PFSK-1 (cell line): ENCODE measurements around the gene SCAMP5.

Experiments
- FOXP2 ChIP-seq: optimal IDR thresholded peaks from 2 replicates; pipeline ENCODE3; 2011; ENCODE audit warnings: borderline replicate concordance, control low read depth, inconsistent platforms; ENCODE audit not compliant: insufficient read depth; ENCODE audit errors: extremely low read length, extremely low read depth
- POLR2AphosphoS5 ChIP-seq: IDR thresholded peaks from 2 replicates; pipeline ENCODE4 v1.6.1; 2012; ENCODE audit warnings: low read depth, mild to moderate bottlenecking, control low read depth, low read length, moderate library complexity
- SIN3A ChIP-seq: IDR thresholded peaks from 2 replicates; pipeline ENCODE4 v1.6.1; 2012; ENCODE audit warnings: mild to moderate bottlenecking, low read length, moderate library complexity, borderline replicate concordance; ENCODE audit not compliant: insufficient read depth
- TAF1 ChIP-seq: IDR thresholded peaks from 2 replicates; pipeline ENCODE4 v1.6.1; 2012; ENCODE audit warnings: low read length, control low read depth, borderline replicate concordance; ENCODE audit not compliant: insufficient read depth
- TF ChIP-seq, protein P1 (sequence below), 2 experiments: IDR thresholded peaks; 2 replicates each; pipeline versions ENCODE4 v1.6.1 to v1.8.0; 2011 to 2012; ENCODE audit warnings: low read depth in 2 of 2, low read length in 2 of 2, control low read depth in 1 of 2, inconsistent platforms in 1 of 2, mild to moderate bottlenecking in 1 of 2, moderate library complexity in 1 of 2; ENCODE audit not compliant: insufficient read depth in 1 of 2

GRCh38 chr15:75028991-75029377 lies 33.6 kb downstream of the SCAMP5 start:
- TF ChIP-seq POLR2AphosphoS5 (no peak), SIN3A (no peak), TAF1 (no peak), FOXP2 (no peak)
- TF ChIP-seq, protein P1, sequence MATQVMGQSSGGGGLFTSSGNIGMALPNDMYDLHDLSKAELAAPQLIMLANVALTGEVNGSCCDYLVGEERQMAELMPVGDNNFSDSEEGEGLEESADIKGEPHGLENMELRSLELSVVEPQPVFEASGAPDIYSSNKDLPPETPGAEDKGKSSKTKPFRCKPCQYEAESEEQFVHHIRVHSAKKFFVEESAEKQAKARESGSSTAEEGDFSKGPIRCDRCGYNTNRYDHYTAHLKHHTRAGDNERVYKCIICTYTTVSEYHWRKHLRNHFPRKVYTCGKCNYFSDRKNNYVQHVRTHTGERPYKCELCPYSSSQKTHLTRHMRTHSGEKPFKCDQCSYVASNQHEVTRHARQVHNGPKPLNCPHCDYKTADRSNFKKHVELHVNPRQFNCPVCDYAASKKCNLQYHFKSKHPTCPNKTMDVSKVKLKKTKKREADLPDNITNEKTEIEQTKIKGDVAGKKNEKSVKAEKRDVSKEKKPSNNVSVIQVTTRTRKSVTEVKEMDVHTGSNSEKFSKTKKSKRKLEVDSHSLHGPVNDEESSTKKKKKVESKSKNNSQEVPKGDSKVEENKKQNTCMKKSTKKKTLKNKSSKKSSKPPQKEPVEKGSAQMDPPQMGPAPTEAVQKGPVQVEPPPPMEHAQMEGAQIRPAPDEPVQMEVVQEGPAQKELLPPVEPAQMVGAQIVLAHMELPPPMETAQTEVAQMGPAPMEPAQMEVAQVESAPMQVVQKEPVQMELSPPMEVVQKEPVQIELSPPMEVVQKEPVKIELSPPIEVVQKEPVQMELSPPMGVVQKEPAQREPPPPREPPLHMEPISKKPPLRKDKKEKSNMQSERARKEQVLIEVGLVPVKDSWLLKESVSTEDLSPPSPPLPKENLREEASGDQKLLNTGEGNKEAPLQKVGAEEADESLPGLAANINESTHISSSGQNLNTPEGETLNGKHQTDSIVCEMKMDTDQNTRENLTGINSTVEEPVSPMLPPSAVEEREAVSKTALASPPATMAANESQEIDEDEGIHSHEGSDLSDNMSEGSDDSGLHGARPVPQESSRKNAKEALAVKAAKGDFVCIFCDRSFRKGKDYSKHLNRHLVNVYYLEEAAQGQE (IDR thresholded peaks at IDR 0.05; ENCODE audit: insufficient read depth in 1 of 2, low read depth in 2 of 2, low read length in 2 of 2): no peak
